Gastrocnemius medialis (tissue), 4 donors: ENCODE results near the gene TM2D1.

Experiments
- POLR2A ChIP-seq, 2 donors: fragments of 450-650 bp; IDR thresholded peaks; one replicate each; pipeline ENCODE4 v1.6.1; 2017; ENCODE audit warnings: antibody characterized with exemption in 2 of 2, mild to moderate bottlenecking in 2 of 2, moderate library complexity in 2 of 2
- TF ChIP-seq, protein P1 (sequence below), 5 experiments: fragments of 450-650 bp in 3 of 5; fragments of 200-600 bp in 2 of 5; sonication (generic) in 2 of 5; IDR thresholded peaks in 4 of 5; conservative IDR thresholded peaks in 1 of 5; 1 replicate in 4 of 5; 2 replicates in 1 of 5; pipeline ENCODE4 v1.5.1; 2016 to 2019; ENCODE audit warnings: antibody characterized with exemption in 5 of 5, mild to moderate bottlenecking in 3 of 5, moderate library complexity in 3 of 5

DNA sequence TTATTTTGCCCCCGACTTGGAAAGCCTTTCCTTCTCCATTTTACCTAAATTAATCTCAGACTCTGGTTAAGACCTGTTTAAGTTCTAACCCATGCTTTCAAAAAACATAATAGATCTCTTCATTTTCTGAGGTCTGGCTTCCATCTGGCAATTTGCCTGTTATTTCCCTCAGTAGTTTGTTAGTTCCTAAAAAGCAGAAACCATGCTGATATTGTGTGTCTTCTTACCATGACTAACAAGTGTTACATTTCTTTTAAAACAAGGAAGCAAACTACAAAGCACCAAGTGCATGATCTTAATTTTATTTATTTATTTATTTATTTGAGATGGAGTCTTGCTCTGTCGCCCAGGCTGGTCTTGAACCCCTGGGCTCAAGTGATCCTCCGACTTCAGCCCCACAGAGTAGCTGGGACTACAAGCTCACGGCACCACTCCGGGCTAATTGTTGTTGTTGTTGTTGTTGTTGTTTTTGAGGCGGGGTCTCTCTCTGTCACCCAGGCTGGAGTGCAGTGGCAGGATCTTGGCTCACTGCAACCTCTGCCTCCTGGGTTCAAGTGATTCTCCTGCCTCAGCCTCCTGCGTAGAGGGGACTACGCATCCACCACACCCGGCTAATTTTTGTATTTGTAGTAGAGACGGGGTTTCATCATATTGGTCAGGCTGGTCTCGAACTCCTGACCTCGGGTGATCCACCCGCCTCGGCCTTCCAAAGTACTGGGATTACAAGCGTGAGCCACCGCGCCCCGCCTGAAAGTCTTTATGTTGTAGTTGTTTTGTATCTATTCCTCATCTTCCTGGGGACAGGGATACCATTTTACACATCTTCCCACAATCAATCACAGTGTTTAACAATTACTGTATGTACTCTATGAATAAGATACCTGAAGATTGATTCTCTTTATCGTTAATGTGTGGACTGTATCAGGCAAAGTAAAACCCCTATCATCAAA lies 16.1 kb upstream of the TM2D1 start:
- no peak for TF ChIP-seq POLR2A (IDR thresholded peaks at IDR 0.05)
- TF ChIP-seq, protein P1, sequence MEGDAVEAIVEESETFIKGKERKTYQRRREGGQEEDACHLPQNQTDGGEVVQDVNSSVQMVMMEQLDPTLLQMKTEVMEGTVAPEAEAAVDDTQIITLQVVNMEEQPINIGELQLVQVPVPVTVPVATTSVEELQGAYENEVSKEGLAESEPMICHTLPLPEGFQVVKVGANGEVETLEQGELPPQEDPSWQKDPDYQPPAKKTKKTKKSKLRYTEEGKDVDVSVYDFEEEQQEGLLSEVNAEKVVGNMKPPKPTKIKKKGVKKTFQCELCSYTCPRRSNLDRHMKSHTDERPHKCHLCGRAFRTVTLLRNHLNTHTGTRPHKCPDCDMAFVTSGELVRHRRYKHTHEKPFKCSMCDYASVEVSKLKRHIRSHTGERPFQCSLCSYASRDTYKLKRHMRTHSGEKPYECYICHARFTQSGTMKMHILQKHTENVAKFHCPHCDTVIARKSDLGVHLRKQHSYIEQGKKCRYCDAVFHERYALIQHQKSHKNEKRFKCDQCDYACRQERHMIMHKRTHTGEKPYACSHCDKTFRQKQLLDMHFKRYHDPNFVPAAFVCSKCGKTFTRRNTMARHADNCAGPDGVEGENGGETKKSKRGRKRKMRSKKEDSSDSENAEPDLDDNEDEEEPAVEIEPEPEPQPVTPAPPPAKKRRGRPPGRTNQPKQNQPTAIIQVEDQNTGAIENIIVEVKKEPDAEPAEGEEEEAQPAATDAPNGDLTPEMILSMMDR (IDR thresholded peaks at IDR 0.05 in 4 of 5, conservative IDR thresholded peaks at IDR 0.05 in 1 of 5): no peak
